OCI-LY7 (cell line): ENCODE data around the gene JOSD2. TPM values are rescaled to one million over a fixed set of nuclear protein-coding genes. Genes with fewer than 3 reads are reported as not detected.

Experiments
- BruUV-seq: library from RNA; stranded (reverse); fragments of 400-500 nt; replicated peaks from 2 replicates; lab custom pipeline; 2021; lab: Mats Ljungman, UMichigan
- CTCF ChIA-PET: fragments of 300-600 bp; sonication (Branson Sonifier 250); formaldehyde crosslinking; loops from one replicate; lab custom pipeline; 2022; ENCODE audit warnings: antibody characterized with exemption; ENCODE audit not compliant: unreplicated experiment; lab: Charles Lee
- POLR2A ChIA-PET: fragments of 300-600 bp; sonication (Branson Sonifier 250); formaldehyde crosslinking; loops from one replicate; lab custom pipeline; 2022; ENCODE audit warnings: antibody characterized with exemption; lab: Charles Lee
- DNase-seq: peaks from one replicate; pipeline ENCODE4 v3.0.0-alpha.2; 2015; ENCODE audit warnings: low spot score
- H2AFZ ChIP-seq: fragments of 200-600 bp; sonication (generic), shearing (Covaris generic); 2 replicates; pipeline ENCODE4 v1.6.1; 2014; ENCODE audit warnings: mild to moderate bottlenecking, antibody characterized with exemption, low read length, moderate library complexity
- H3K27ac ChIP-seq: fragments of 200-600 bp; sonication (generic); 2 replicates; pipeline ENCODE4 v1.5.1; 2014; ENCODE audit warnings: mixed run types, low read depth, mild to moderate bottlenecking, moderate library complexity, low read length, inconsistent platforms; ENCODE audit not compliant: poor library complexity, severe bottlenecking
- H3K36me3 ChIP-seq: fragments of 200-600 bp; sonication (generic); 2 replicates; pipeline ENCODE4 v1.6.1; 2014; ENCODE audit warnings: mild to moderate bottlenecking, antibody characterized with exemption, low read length, moderate library complexity, mixed read lengths; ENCODE audit not compliant: insufficient read depth
- H3K4me1 ChIP-seq: fragments of 200-600 bp; sonication (generic); 2 replicates; pipeline ENCODE4 v1.5.1; 2014; ENCODE audit warnings: mild to moderate bottlenecking, low read length; ENCODE audit not compliant: insufficient read depth, poor library complexity, severe bottlenecking
- H3K4me2 ChIP-seq: fragments of 200-600 bp; sonication (generic); 2 replicates; pipeline ENCODE4 v1.6.1; 2014; ENCODE audit warnings: mild to moderate bottlenecking, low read length
- H3K4me3 ChIP-seq: fragments of 200-600 bp; sonication (generic); 2 replicates; pipeline ENCODE4 v1.5.1; 2014; ENCODE audit warnings: mild to moderate bottlenecking, low read depth, low read length; ENCODE audit not compliant: poor library complexity, severe bottlenecking
- H3K79me2 ChIP-seq: fragments of 200-600 bp; sonication (generic); 2 replicates; pipeline ENCODE4 v1.6.1; 2016; ENCODE audit warnings: low read depth, mild to moderate bottlenecking, low read length, moderate library complexity, mixed read lengths; ENCODE audit not compliant: insufficient read depth
- H3K9me2 ChIP-seq: fragments of 200-600 bp; sonication (generic); 2 replicates; pipeline ENCODE4 v1.6.1; 2016; ENCODE audit warnings: mild to moderate bottlenecking, low read length, mixed read lengths; ENCODE audit not compliant: insufficient read depth
- H3K9me3 ChIP-seq: fragments of 200-600 bp; sonication (generic); 2 replicates; pipeline ENCODE4 v1.6.1; 2014; ENCODE audit warnings: mild to moderate bottlenecking, mixed run types, low read length, mixed read lengths
- H4K20me1 ChIP-seq: fragments of 200-600 bp; sonication (generic); 2 replicates; pipeline ENCODE4 v1.6.1; 2014; ENCODE audit warnings: mild to moderate bottlenecking, antibody characterized with exemption, low read length, moderate library complexity, mixed read lengths; ENCODE audit not compliant: insufficient read depth
- CTCF ChIP-seq: fragments of 200-600 bp; sonication (generic); conservative IDR thresholded peaks from 2 replicates; pipeline ENCODE4 v1.5.1; 2014; ENCODE audit warnings: mild to moderate bottlenecking, antibody characterized with exemption, low read length, moderate library complexity, mixed read lengths
- EZH2phosphoT487 ChIP-seq: fragments of 200-600 bp; sonication (generic); IDR thresholded peaks from 2 replicates; pipeline ENCODE4 v1.6.1; 2018; ENCODE audit warnings: low read depth, borderline replicate concordance, mild to moderate bottlenecking, mixed run types, antibody characterized with exemption, low read length, moderate library complexity, mixed read lengths
- intact Hi-C: fragments of 100-400 bp; cut with micrococcal nuclease; formaldehyde crosslinking; loops from one replicate; pipeline ENCODE4 v1.10.0; 2022; ENCODE audit not compliant: unreplicated experiment
- total RNA-seq, 2 experiments: library from RNA; depleted of rRNA in 1 of 2; stranded (reverse); fragments of >200 nt in 1 of 2; shearing (Covaris generic) in 1 of 2; gene quantifications; 2 replicates each; pipeline ENCODE4 v1.2.3, GENCODE V29; 2014 to 2022

Gene JOSD2
- total RNA-seq, 2 experiments from 2014 or later = 13.0 to 17.8 TPM

DNA sequence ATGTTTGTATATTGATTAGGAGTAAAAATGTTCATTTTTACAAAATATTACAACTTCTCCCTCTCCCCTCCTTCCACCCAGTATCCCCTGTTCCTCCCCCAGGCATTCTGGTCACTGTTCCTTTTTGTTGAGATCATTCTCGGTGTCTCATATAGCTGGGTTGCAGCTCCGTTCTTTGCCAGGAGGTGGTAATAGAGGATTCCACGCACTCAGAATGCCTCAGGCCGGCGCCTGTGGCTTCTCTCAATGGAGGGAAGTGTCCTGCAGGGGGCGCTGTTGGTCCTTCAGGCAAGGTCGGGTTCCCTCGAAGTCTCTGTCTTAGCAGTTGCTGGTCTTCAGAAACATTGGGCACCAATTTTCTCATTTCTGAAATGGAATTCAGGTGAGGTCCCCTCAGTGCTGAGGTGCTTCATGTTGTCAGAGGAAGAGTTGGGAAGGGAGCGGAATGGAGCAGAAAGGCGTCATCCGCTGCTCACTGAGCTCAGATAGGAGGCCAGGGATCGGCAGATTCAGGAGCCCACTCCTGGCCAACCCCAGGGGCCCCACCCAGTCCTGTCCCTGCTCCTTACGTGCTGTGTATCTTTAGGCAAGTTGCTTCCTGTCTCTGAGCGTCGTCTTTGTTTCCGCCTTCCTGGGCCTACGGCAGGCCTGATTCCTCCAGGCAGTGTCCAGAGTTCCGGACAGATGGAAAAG, 24.0 kb downstream of the JOSD2 start:
- no peak for TF ChIP-seq EZH2phosphoT487
- peak; percentile 90 for TF ChIP-seq CTCF
- Histone ChIP-seq H3K36me3 (peaks cover 48% of the 10 kb centered on the region), H3K9me2 (no peaks in the 10 kb centered on the region), H3K4me2 (no peak overlapping the region), H3K4me3 (no peak overlapping the region), H3K9me3 (peaks cover 13% of the 10 kb centered on the region), H2AFZ (no peak overlapping the region), H3K4me1 (no peaks in the 10 kb centered on the region), H3K79me2 (no peaks in the 10 kb centered on the region), H3K27ac (no peak overlapping the region), H4K20me1 (no peaks in the 10 kb centered on the region)
- intact Hi-C loops = no loop called here
- no TSS peak for BruUV-seq
- DNase-seq = peak; percentile 60
- ChIA-PET POLR2A (no interaction called here), CTCF (no interaction called here)

DNA sequence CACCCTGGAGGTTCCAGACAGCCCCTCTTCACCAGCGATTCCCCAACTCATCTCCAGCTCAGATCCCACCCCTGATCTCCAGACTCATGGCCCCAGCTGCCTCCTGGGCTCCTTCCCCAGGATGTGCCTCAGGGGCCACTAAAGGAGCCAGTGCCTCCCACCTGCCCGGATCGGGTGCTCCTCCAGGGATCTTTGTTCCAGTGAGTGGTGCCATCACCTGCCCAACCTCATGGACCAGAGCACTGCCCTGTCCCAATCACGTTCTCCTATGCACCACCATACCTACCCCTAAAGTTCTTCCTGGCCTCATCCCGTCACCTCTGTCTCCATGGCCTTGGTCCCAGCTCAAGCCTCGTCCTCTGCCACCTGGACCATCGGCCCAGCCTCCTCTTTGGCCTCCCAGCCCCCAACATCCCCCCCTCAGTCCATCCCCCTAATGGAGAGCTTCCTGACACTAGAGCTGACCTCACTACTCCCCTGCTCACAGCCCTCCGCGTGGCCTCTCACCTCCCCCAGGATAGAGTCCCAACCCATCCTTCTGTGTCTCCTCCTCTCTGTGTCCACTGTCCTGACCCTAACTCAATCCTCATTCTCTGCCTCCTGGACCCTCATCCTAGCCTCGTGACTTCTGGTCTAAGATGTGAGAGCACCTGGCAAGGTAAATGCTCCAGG, 25.6 kb downstream of the JOSD2 start:
- TF ChIP-seq EZH2phosphoT487 (no peak), CTCF (no peak)
- H3K9me2 ChIP-seq = no peaks in the 10 kb centered on the region
- H3K27ac ChIP-seq = no peak overlapping the region
- peaks cover 13% of the 10 kb centered on the region for H3K9me3 ChIP-seq
- DNase-seq = no peak
- H3K36me3 ChIP-seq = peaks cover 63% of the 10 kb centered on the region
- BruUV-seq = no TSS peak
- no peak overlapping the region for H3K4me3 ChIP-seq
- POLR2A ChIA-PET = no interaction called here
- H4K20me1 ChIP-seq = no peaks in the 10 kb centered on the region
- H3K4me2 ChIP-seq = no peak overlapping the region
- H3K79me2 ChIP-seq = no peaks in the 10 kb centered on the region
- CTCF ChIA-PET = no interaction called here
- no peak overlapping the region for H2AFZ ChIP-seq
- intact Hi-C loops = no loop called here
- no peaks in the 10 kb centered on the region for H3K4me1 ChIP-seq

- DNase-seq = no peak
- intact Hi-C loops = no loop called here
- Histone ChIP-seq H3K27ac (no peak overlapping the region), H4K20me1 (no peaks in the 10 kb centered on the region), H3K4me2 (no peak overlapping the region), H3K4me3 (no peak overlapping the region), H3K9me2 (no peaks in the 10 kb centered on the region), H2AFZ (no peak overlapping the region), H3K79me2 (peaks cover 7% of the 10 kb centered on the region), H3K36me3 (peaks cover 88% of the 10 kb centered on the region), H3K4me1 (no peaks in the 10 kb centered on the region), H3K9me3 (peaks cover 20% of the 10 kb centered on the region)
- ChIA-PET POLR2A (no interaction called here), CTCF (interaction anchor here (0.6 kb wide), 1 partner anchor 73 kb away, joined by 3 read pairs; no protein-coding TSS in a partner anchor)
- no peak for TF ChIP-seq CTCF
- TF ChIP-seq EZH2phosphoT487 = no peak
- BruUV-seq = TSS peak; percentile 76
Observed at GRCh38 chr19:50482916-50483315, 28.1 kb downstream of the JOSD2 start.
